HepG2 (cell line): ENCODE measurements around the gene CCDC57. TPM values are rescaled to one million over a fixed set of nuclear protein-coding genes. Genes with fewer than 3 reads are reported as not detected.

Experiments used
- ATF5 ChIP-seq: sonication (generic); formaldehyde crosslinking; IDR thresholded peaks from 2 replicates; pipeline ENCODE4 v1.4.0; 2020; ENCODE audit warnings: mild to moderate bottlenecking, low read depth, missing genetic modification reagents
- ATF7 ChIP-seq, 2 experiments: fragments of 450-650 bp in 1 of 2; sonication (generic) in 1 of 2; formaldehyde crosslinking in 1 of 2; IDR thresholded peaks; 2 replicates each; pipeline versions ENCODE4 v1.4.0 to v1.6.1; 2016 to 2020; ENCODE audit warnings: antibody characterized with exemption in 1 of 2, mild to moderate bottlenecking in 1 of 2, missing genetic modification reagents in 1 of 2
- KDM5A ChIP-seq: fragments of 200-600 bp; sonication (generic); IDR thresholded peaks from 2 replicates; pipeline ENCODE4 v1.7.0; 2018; ENCODE audit warnings: antibody characterized with exemption, mild to moderate bottlenecking, low read length, borderline replicate concordance
- MAFF ChIP-seq: IDR thresholded peaks from 2 replicates; pipeline ENCODE4 v1.6.1; 2011; ENCODE audit warnings: low read depth, low read length, improper control_type of control experiment
- NFRKB ChIP-seq: fragments of 450-650 bp; IDR thresholded peaks from 2 replicates; pipeline ENCODE4 v1.6.1; 2017
- NONO ChIP-seq, 2 experiments: fragments of 450-650 bp in 1 of 2; sonication (generic) in 1 of 2; formaldehyde crosslinking in 1 of 2; IDR thresholded peaks in 1 of 2; conservative IDR thresholded peaks in 1 of 2; 2 replicates each; pipeline versions ENCODE4 v1.6.1 to v1.8.0; 2017 to 2022; ENCODE audit warnings: mild to moderate bottlenecking in 1 of 2, missing genetic modification reagents in 1 of 2, moderate library complexity in 1 of 2
- PRPF4 ChIP-seq: fragments of 200-400 bp; formaldehyde crosslinking; IDR thresholded peaks from 2 replicates; pipeline ENCODE4 v1.6.1; 2016; ENCODE audit warnings: low read length, low read depth; ENCODE audit not compliant: poor library complexity, severe bottlenecking
- SMARCC2 ChIP-seq: fragments of 450-650 bp; IDR thresholded peaks from 2 replicates; pipeline ENCODE4 v1.6.1; 2017; ENCODE audit warnings: antibody characterized with exemption, mild to moderate bottlenecking
- SRF ChIP-seq: IDR thresholded peaks from 2 replicates; pipeline ENCODE4 v1.6.1; 2011; ENCODE audit warnings: mild to moderate bottlenecking, low read depth, low read length, moderate library complexity
- TBX2 ChIP-seq: sonication (generic); formaldehyde crosslinking; IDR thresholded peaks from 2 replicates; pipeline ENCODE4 v1.5.0; 2020; ENCODE audit warnings: missing genetic modification reagents, mild to moderate bottlenecking, borderline replicate concordance
- U2AF2 ChIP-seq: fragments of 200-400 bp; formaldehyde crosslinking; IDR thresholded peaks from 2 replicates; pipeline ENCODE4 v1.6.1; 2017; ENCODE audit warnings: low read depth, mild to moderate bottlenecking, low read length
- ZNF17 ChIP-seq: sonication (generic); formaldehyde crosslinking; IDR thresholded peaks from 2 replicates; pipeline ENCODE4 v1.5.0; 2020; ENCODE audit warnings: mild to moderate bottlenecking, missing genetic modification reagents
- ZNF235 ChIP-seq: sonication (generic); formaldehyde crosslinking; IDR thresholded peaks from 2 replicates; pipeline ENCODE4 v1.8.1; 2023; ENCODE audit warnings: mild to moderate bottlenecking, missing genetic modification reagents, borderline replicate concordance
- ZNF513 ChIP-seq: sonication (generic); formaldehyde crosslinking; conservative IDR thresholded peaks from 2 replicates; pipeline ENCODE4 v1.5.0; 2020; ENCODE audit warnings: missing genetic modification reagents
- ZNF562 ChIP-seq: sonication (generic); formaldehyde crosslinking; IDR thresholded peaks from 2 replicates; pipeline ENCODE4 v1.8.0; 2022; ENCODE audit warnings: missing genetic modification reagents, borderline replicate concordance
- ZNF567 ChIP-seq: sonication (generic); formaldehyde crosslinking; IDR thresholded peaks from 2 replicates; pipeline ENCODE4 v1.8.1; 2023; ENCODE audit warnings: mild to moderate bottlenecking, missing genetic modification reagents, borderline replicate concordance
- ZNF691 ChIP-seq: sonication (generic); formaldehyde crosslinking; IDR thresholded peaks from 2 replicates; pipeline ENCODE4 v1.4.0; 2020; ENCODE audit warnings: missing genetic modification reagents, low read depth, mild to moderate bottlenecking, borderline replicate concordance
- ZNF746 ChIP-seq: sonication (generic); formaldehyde crosslinking; IDR thresholded peaks from 2 replicates; pipeline ENCODE4 v1.8.0; 2022; ENCODE audit warnings: mild to moderate bottlenecking, missing genetic modification reagents
- ZNF891 ChIP-seq: sonication (generic); formaldehyde crosslinking; IDR thresholded peaks from 2 replicates; pipeline ENCODE4 v1.5.0; 2020; ENCODE audit warnings: mild to moderate bottlenecking, missing genetic modification reagents
- polyA plus RNA-seq, 8 experiments: library from polyadenylated mRNA; depleted of rRNA in 3 of 8; stranded (reverse) in 7 of 8; unstranded in 1 of 8; fragments of >200 nt; fragmentation: Illumina TruSeq in 4 of 8; extraction: Trizol in 4 of 8; gene quantifications; 2 replicates each; pipeline versions ENCODE4 v1.2.1 to v1.2.3, GENCODE V29; 2011 to 2016; ENCODE audit warnings: low read depth in 4 of 8, missing spikeins in 1 of 8, mixed read lengths in 1 of 8; ENCODE audit not compliant: insufficient read depth in 1 of 8
- total RNA-seq, 5 experiments: library from RNA; depleted of rRNA; stranded (reverse); fragments of >200 nt; fragmentation: Illumina TruSeq; extraction: Trizol; gene quantifications; 2 replicates each; pipeline ENCODE4 v1.2.3, GENCODE V29; 2016; ENCODE audit warnings: low read depth in 1 of 5
- TF ChIP-seq, protein P1 (sequence below): sonication (generic); formaldehyde crosslinking; IDR thresholded peaks from 2 replicates; pipeline ENCODE4 v1.8.0; 2022; ENCODE audit warnings: missing genetic modification reagents, mild to moderate bottlenecking, moderate library complexity, borderline replicate concordance
- TF ChIP-seq, protein P2 (sequence below): IDR thresholded peaks from 2 replicates; pipeline ENCODE4 v1.6.1; 2016; ENCODE audit warnings: low read depth, control low read depth

The CCDC57 gene
- total and polyA plus RNA-seq, 2 of the 13 experiments (the other 11 are each of a cell fraction or from before 2014, with no cell fraction given): 59.3 to 59.9 TPM

GRCh38 chr17:82056729-82057621, 155.7 kb downstream of the CCDC57 start (continued):
- no peak for TF ChIP-seq ZNF513
- no peak for TF ChIP-seq SRF
- TF ChIP-seq ZNF567 (CRISPR knock-in tag): peak; percentile 47; the same call in 1 of the 2 replicates
- TF ChIP-seq, protein P1, sequence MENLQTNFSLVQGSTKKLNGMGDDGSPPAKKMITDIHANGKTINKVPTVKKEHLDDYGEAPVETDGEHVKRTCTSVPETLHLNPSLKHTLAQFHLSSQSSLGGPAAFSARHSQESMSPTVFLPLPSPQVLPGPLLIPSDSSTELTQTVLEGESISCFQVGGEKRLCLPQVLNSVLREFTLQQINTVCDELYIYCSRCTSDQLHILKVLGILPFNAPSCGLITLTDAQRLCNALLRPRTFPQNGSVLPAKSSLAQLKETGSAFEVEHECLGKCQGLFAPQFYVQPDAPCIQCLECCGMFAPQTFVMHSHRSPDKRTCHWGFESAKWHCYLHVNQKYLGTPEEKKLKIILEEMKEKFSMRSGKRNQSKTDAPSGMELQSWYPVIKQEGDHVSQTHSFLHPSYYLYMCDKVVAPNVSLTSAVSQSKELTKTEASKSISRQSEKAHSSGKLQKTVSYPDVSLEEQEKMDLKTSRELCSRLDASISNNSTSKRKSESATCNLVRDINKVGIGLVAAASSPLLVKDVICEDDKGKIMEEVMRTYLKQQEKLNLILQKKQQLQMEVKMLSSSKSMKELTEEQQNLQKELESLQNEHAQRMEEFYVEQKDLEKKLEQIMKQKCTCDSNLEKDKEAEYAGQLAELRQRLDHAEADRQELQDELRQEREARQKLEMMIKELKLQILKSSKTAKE: no peak; the same call in 1 of the 2 replicates
- TF ChIP-seq, protein P2, sequence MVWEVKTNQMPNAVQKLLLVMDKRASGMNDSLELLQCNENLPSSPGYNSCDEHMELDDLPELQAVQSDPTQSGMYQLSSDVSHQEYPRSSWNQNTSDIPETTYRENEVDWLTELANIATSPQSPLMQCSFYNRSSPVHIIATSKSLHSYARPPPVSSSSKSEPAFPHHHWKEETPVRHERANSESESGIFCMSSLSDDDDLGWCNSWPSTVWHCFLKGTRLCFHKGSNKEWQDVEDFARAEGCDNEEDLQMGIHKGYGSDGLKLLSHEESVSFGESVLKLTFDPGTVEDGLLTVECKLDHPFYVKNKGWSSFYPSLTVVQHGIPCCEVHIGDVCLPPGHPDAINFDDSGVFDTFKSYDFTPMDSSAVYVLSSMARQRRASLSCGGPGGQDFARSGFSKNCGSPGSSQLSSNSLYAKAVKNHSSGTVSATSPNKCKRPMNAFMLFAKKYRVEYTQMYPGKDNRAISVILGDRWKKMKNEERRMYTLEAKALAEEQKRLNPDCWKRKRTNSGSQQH (CRISPR knock-in tag): no peak
- TF ChIP-seq SMARCC2: no peak
- TF ChIP-seq ZNF691 (CRISPR knock-in tag): peak; percentile 85; the same call in 1 of the 2 replicates
- no peak for TF ChIP-seq ZNF746
- no peak for TF ChIP-seq ZNF562 (CRISPR knock-in tag)
- TF ChIP-seq NFRKB: no peak
- TF ChIP-seq ZNF891 (CRISPR knock-in tag): no peak
- TF ChIP-seq ATF7 (IDR thresholded peaks at IDR 0.05): no peak
- no peak for TF ChIP-seq ATF7 (CRISPR knock-in tag; IDR thresholded peaks at IDR 0.05)
- TF ChIP-seq NONO (IDR thresholded peaks at IDR 0.05): no peak
- peak; percentile 97 for TF ChIP-seq NONO (CRISPR knock-in tag; conservative IDR thresholded peaks at IDR 0.05)
- peak; percentile 89 for TF ChIP-seq TBX2 (CRISPR knock-in tag)
- no peak for TF ChIP-seq ZNF17 (CRISPR knock-in tag)
- peak; percentile 55 for TF ChIP-seq MAFF
- TF ChIP-seq PRPF4: no peak
- TF ChIP-seq KDM5A: no peak; the same call in 1 of the 2 replicates
- no peak for TF ChIP-seq U2AF2
- TF ChIP-seq ATF5 (CRISPR knock-in tag): 0 out of 2 replicates have a peak, but pooled peaks have one; percentile 67
- TF ChIP-seq ZNF235 (CRISPR knock-in tag): 0 out of 2 replicates have a peak, but pooled peaks have one; percentile 41
